Panc1 (cell line): ENCODE measurements around the gene PDS5B.

ENCODE experiments used
- CTCF ChIP-seq: fragments of 450-650 bp; IDR thresholded peaks from 2 replicates; pipeline ENCODE4 v1.5.1; 2017; ENCODE audit warnings: mild to moderate bottlenecking
- POLR2AphosphoS5 ChIP-seq: IDR thresholded peaks from 2 replicates; pipeline ENCODE4 v1.6.1; 2012; ENCODE audit warnings: mild to moderate bottlenecking, low read depth, low read length, moderate library complexity
- REST ChIP-seq, 2 experiments: IDR thresholded peaks; 2 replicates each; pipeline ENCODE4 v1.6.1; 2011 to 2012; ENCODE audit warnings: low read depth in 2 of 2, control low read depth in 1 of 2, low read length in 1 of 2, mild to moderate bottlenecking in 1 of 2, moderate library complexity in 1 of 2; ENCODE audit not compliant: insufficient read depth in 1 of 2

- TF ChIP-seq POLR2AphosphoS5 (no peak), CTCF (no peak), REST (IDR thresholded peaks at IDR 0.05; ENCODE audit: insufficient read depth in 1 of 2, low read depth in 2 of 2, low read length in 1 of 2) (no peak)
Measured at GRCh38 chr13:32538143-32538620, 48.1 kb upstream of the PDS5B start.
